ENCODE measurements around the gene SERP2.

SERP2 gene

DNA sequence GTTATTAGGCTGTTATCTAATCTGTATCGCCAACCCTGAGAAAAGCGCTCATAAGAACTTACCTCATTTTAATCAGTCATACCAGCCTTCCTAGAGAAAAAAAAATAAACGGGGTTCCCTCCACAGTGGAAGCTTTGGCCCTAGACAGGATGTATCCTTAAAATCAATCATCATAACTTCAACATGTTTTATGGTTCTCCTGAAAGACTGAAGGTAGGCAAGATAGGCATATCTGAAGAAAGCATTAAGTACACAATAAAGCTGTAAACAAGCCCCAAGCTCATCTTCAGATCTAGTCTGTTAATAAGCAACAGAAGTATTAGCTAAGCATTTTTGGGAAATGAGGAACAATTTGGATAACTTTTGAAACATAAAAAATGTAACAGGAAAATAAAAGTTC is 18.7 kb upstream of the SERP2 start:
- H3K4me2 ChIP-seq (ENCODE audit: low read length): no peak overlapping the region
- H3K4me1 ChIP-seq (ENCODE audit: low read length): no peaks in the 10 kb centered on the region
- H3K27me3 ChIP-seq (ENCODE audit: low read depth, low read length): peaks cover 28% of the 10 kb centered on the region
- TF ChIP-seq, protein P1, sequence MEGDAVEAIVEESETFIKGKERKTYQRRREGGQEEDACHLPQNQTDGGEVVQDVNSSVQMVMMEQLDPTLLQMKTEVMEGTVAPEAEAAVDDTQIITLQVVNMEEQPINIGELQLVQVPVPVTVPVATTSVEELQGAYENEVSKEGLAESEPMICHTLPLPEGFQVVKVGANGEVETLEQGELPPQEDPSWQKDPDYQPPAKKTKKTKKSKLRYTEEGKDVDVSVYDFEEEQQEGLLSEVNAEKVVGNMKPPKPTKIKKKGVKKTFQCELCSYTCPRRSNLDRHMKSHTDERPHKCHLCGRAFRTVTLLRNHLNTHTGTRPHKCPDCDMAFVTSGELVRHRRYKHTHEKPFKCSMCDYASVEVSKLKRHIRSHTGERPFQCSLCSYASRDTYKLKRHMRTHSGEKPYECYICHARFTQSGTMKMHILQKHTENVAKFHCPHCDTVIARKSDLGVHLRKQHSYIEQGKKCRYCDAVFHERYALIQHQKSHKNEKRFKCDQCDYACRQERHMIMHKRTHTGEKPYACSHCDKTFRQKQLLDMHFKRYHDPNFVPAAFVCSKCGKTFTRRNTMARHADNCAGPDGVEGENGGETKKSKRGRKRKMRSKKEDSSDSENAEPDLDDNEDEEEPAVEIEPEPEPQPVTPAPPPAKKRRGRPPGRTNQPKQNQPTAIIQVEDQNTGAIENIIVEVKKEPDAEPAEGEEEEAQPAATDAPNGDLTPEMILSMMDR (IDR thresholded peaks at IDR 0.05; ENCODE audit: low read depth, low read length): no peak
- TF ChIP-seq EZH2phosphoT487 (IDR thresholded peaks at IDR 0.05; ENCODE audit: low read depth): no peak
- no peak overlapping the region for H3K9ac ChIP-seq (ENCODE audit: low read length)
- H2AFZ ChIP-seq (ENCODE audit: low read depth, low read length): no peak overlapping the region
- no peak overlapping the region for H3K27ac ChIP-seq (ENCODE audit: low read length)
- no peak overlapping the region for H3K4me3 ChIP-seq (ENCODE audit: low read length)
- H4K20me1 ChIP-seq (ENCODE audit: insufficient read depth, low read length): no peaks in the 10 kb centered on the region
- H3K9me3 ChIP-seq (ENCODE audit: insufficient read depth, low read length): no peaks in the 10 kb centered on the region
- no peaks in the 10 kb centered on the region for H3K79me2 ChIP-seq (ENCODE audit: low read length)
- no peaks in the 10 kb centered on the region for H3K36me3 ChIP-seq (replicated peaks; ENCODE audit: low read depth, low read length)

DNA sequence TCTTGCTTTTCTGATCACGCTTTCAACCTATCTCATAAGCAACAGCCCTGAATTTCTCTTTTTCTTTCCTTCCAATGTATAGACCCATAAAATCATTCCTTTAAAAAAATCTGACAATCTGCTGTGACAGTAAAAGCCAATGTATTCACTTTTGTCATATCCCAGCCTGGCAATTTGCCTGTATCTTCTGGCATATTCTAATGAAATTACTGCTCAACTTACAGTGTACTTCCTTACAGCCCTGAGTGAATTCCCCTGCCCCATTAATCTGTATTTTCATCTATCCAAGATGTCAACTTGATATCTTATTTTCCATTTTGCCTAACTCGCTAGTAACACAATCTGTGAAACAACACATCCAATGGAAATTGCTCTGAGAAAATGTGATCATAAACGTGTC is 18.0 kb upstream of the SERP2 start:
- H3K27me3 ChIP-seq (ENCODE audit: low read depth, low read length): peaks cover 28% of the 10 kb centered on the region
- H3K4me1 ChIP-seq (ENCODE audit: low read length): no peaks in the 10 kb centered on the region
- TF ChIP-seq, protein P1 (IDR thresholded peaks at IDR 0.05; ENCODE audit: low read depth, low read length): no peak
- TF ChIP-seq EZH2phosphoT487 (IDR thresholded peaks at IDR 0.05; ENCODE audit: low read depth): no peak
- no peak overlapping the region for H3K4me2 ChIP-seq (ENCODE audit: low read length)
- H3K9ac ChIP-seq (ENCODE audit: low read length): no peak overlapping the region
- no peaks in the 10 kb centered on the region for H4K20me1 ChIP-seq (ENCODE audit: insufficient read depth, low read length)
- no peaks in the 10 kb centered on the region for H3K9me3 ChIP-seq (ENCODE audit: insufficient read depth, low read length)
- no peak overlapping the region for H2AFZ ChIP-seq (ENCODE audit: low read depth, low read length)
- H3K4me3 ChIP-seq (ENCODE audit: low read length): no peak overlapping the region
- no peaks in the 10 kb centered on the region for H3K79me2 ChIP-seq (ENCODE audit: low read length)
- H3K36me3 ChIP-seq (replicated peaks; ENCODE audit: low read depth, low read length): no peaks in the 10 kb centered on the region
- no peak overlapping the region for H3K27ac ChIP-seq (ENCODE audit: low read length)

DNA sequence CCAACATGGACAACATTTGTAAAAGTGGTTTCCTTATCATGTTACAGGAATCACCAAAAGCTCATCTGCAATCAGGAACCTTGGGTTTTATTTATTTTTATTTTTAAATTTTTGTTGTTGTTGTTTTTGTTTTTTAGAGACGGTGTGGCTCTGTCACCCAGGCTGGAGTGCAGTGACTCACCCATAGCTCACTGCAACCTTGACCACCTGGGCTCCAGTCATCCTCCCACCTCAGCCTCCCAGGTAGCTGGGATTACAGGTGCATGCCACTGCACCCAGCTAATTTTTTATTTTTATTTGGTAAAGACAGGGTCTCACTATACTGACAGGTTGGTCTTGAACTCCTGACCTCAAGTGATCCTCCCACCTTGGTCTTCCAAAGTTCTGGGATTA is 13.6 kb upstream of the SERP2 start:
- Histone ChIP-seq H3K4me3 (ENCODE audit: low read length) (no peak overlapping the region), H3K4me2 (ENCODE audit: low read length) (no peak overlapping the region), H3K27me3 (ENCODE audit: low read depth, low read length) (peaks cover 39% of the 10 kb centered on the region), H3K27ac (ENCODE audit: low read length) (no peak overlapping the region), H3K9me3 (ENCODE audit: insufficient read depth, low read length) (no peaks in the 10 kb centered on the region), H2AFZ (ENCODE audit: low read depth, low read length) (no peak overlapping the region), H4K20me1 (ENCODE audit: insufficient read depth, low read length) (no peaks in the 10 kb centered on the region), H3K79me2 (ENCODE audit: low read length) (no peaks in the 10 kb centered on the region), H3K4me1 (ENCODE audit: low read length) (no peaks in the 10 kb centered on the region), H3K36me3 (replicated peaks; ENCODE audit: low read depth, low read length) (no peaks in the 10 kb centered on the region), H3K9ac (ENCODE audit: low read length) (no peak overlapping the region)
- TF ChIP-seq, protein P1 (IDR thresholded peaks at IDR 0.05; ENCODE audit: low read depth, low read length): no peak
- no peak for TF ChIP-seq EZH2phosphoT487 (IDR thresholded peaks at IDR 0.05; ENCODE audit: low read depth)

DNA sequence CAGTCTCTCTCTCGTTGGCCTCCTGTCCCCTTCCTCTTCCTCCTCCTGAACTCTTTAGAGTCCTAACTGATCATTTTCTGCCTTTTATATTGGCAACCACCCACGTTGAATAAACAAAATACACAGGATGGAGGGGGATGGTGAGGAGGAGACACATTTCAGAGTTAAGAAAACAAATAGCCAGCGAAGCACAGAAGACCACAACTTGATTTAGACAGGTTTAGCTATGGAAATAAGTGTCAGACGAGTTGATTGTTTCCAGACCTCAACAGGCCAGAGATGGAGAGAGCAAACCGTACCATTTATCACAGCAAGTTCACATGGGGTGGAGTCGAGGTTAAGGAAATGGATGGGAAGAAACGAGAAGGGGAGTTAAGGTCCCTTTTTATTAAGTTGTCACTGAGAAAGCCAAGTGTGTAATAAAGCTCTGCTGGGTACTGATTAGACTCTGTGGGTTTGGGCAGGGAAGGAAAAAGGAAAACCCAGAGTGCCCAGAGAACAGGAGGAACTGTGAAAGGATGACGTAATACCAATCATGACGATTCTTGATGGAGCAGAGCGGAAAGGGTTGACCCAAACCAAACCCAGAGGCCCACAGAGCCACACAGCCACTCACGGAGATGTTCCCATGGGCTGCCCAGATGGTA is 11.1 kb upstream of the SERP2 start:
- H3K4me1 ChIP-seq (ENCODE audit: low read length): no peaks in the 10 kb centered on the region
- H2AFZ ChIP-seq (ENCODE audit: low read depth, low read length): no peak overlapping the region
- H3K4me3 ChIP-seq (ENCODE audit: low read length): no peak overlapping the region
- H3K9ac ChIP-seq (ENCODE audit: low read length): no peak overlapping the region
- H3K36me3 ChIP-seq (replicated peaks; ENCODE audit: low read depth, low read length): no peaks in the 10 kb centered on the region
- H3K27me3 ChIP-seq (ENCODE audit: low read depth, low read length): peaks cover 38% of the 10 kb centered on the region
- no peak overlapping the region for H3K4me2 ChIP-seq (ENCODE audit: low read length)
- H4K20me1 ChIP-seq (ENCODE audit: insufficient read depth, low read length): no peaks in the 10 kb centered on the region
- H3K79me2 ChIP-seq (ENCODE audit: low read length): no peaks in the 10 kb centered on the region
- no peak for TF ChIP-seq EZH2phosphoT487 (IDR thresholded peaks at IDR 0.05; ENCODE audit: low read depth)
- TF ChIP-seq, protein P1 (IDR thresholded peaks at IDR 0.05; ENCODE audit: low read depth, low read length): no peak
- no peaks in the 10 kb centered on the region for H3K9me3 ChIP-seq (ENCODE audit: insufficient read depth, low read length)
- H3K27ac ChIP-seq (ENCODE audit: low read length): no peak overlapping the region
